MM.1S (cell line): ENCODE data around the gene ADGRV1.

Experiments
- CTCF ChIP-seq: fragments of 300-600 bp; sonication (generic); IDR thresholded peaks from 2 replicates; pipeline ENCODE4 v1.5.1; 2016; ENCODE audit warnings: antibody characterized with exemption, low read length, mixed read lengths
- EZH2 ChIP-seq: fragments of 300-600 bp; sonication (generic); optimal IDR thresholded peaks from 2 replicates; pipeline ENCODE3; 2017; ENCODE audit warnings: low read depth, mild to moderate bottlenecking, antibody characterized with exemption, low read length, mixed read lengths
- EZH2phosphoT487 ChIP-seq: fragments of 300-600 bp; sonication (generic); IDR thresholded peaks from 2 replicates; pipeline ENCODE4 v1.6.1; 2018; ENCODE audit warnings: antibody characterized with exemption, low read length

DNA sequence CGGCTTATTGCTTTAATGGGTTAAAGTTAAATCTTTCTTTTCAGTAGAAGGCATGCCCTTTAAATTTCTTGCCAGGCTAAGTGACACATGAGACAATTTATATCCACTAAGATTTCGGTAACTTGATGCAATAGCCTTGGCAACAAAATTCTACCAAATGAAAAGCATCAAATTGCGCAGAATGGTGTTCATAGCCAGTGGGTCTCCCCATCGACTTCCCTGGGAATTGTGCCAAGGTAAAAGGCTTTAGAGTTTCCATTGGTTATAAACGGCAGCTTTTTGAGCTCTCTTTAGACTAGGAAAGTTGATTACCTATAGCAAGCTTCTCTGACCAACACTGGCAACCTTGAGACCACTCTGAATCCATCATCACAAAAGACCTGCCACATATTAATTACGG is 466.1 kb downstream of the ADGRV1 start:
- TF ChIP-seq EZH2phosphoT487 (no peak), CTCF (no peak), EZH2 (no peak)
